WTC11 (cell line): ENCODE measurements around the gene ETV6. TPM values are rescaled to one million over a fixed set of nuclear protein-coding genes. Genes with fewer than 3 reads are reported as not detected.

Source experiments
- ATAC-seq: fragments of 200-7000 bp; cut with Tn5 transposase; 2 replicates; pipeline ENCODE4 v1.10.0; 2021; ENCODE audit warnings: mild to moderate bottlenecking, moderate library complexity
- CTCF ChIA-PET: fragments of 300-600 bp; sonication (Branson Sonifier 250); formaldehyde crosslinking; loops from one replicate; lab custom pipeline; 2021; ENCODE audit warnings: antibody characterized with exemption; lab: Charles Lee
- POLR2A ChIA-PET: fragments of 350-600 bp; sonication (Branson Sonifier 250); formaldehyde crosslinking; loops from one replicate; lab custom pipeline; 2021; ENCODE audit warnings: antibody characterized with exemption; lab: Charles Lee
- DNase-seq: peaks from one replicate; pipeline ENCODE4 v3.0.0; 2021; ENCODE audit warnings: low spot score
- H3K27ac Mint-ChIP-seq: 2 replicates; pipeline ENCODE4 v1.8.0; 2021; ENCODE audit warnings: mixed read lengths
- H3K27me3 Mint-ChIP-seq: 2 replicates; pipeline ENCODE4 v1.8.0; 2021; ENCODE audit warnings: low read depth, mild to moderate bottlenecking, moderate library complexity, mixed read lengths
- H3K36me3 Mint-ChIP-seq: 2 replicates; pipeline ENCODE4 v1.8.0; 2021; ENCODE audit warnings: mixed read lengths
- H3K4me1 Mint-ChIP-seq: 2 replicates; pipeline ENCODE4 v1.8.0; 2022; ENCODE audit warnings: mixed read lengths
- H3K4me3 Mint-ChIP-seq: 2 replicates; pipeline ENCODE4 v1.8.0; 2021; ENCODE audit warnings: mild to moderate bottlenecking, moderate library complexity, mixed read lengths
- H3K9me3 Mint-ChIP-seq: 2 replicates; pipeline ENCODE4 v1.8.0; 2021; ENCODE audit warnings: mixed read lengths
- ATF1 ChIP-seq: sonication (generic); formaldehyde crosslinking; IDR thresholded peaks from 2 replicates; pipeline ENCODE4 v1.8.1; 2023; ENCODE audit warnings: mild to moderate bottlenecking, moderate library complexity, missing genetic modification reagents
- CDX4 ChIP-seq: fragments of 250-450 bp; sonication (Bioruptor Pico); IDR thresholded peaks from 2 replicates; pipeline ENCODE4 v1.9.0; 2021; ENCODE audit warnings: moderate library complexity, mild to moderate bottlenecking, inconsistent platforms, borderline replicate concordance
- E2F4 ChIP-seq: sonication (generic); formaldehyde crosslinking; IDR thresholded peaks from 2 replicates; pipeline ENCODE4 v1.8.1; 2022; ENCODE audit warnings: low read depth, mild to moderate bottlenecking, moderate library complexity, missing genetic modification reagents, borderline replicate concordance
- JUN ChIP-seq: sonication (generic); formaldehyde crosslinking; IDR thresholded peaks from 2 replicates; pipeline ENCODE4 v1.8.0; 2023; ENCODE audit warnings: mild to moderate bottlenecking, missing genetic modification reagents
- MXD4 ChIP-seq: fragments of 250-450 bp; sonication (Bioruptor Pico); IDR thresholded peaks from 2 replicates; pipeline ENCODE4 v1.8.0; 2021; ENCODE audit warnings: mild to moderate bottlenecking, moderate library complexity, borderline replicate concordance
- NFE2L1 ChIP-seq: sonication (generic); formaldehyde crosslinking; IDR thresholded peaks from 2 replicates; pipeline ENCODE4 v1.8.1; 2023; ENCODE audit warnings: missing genetic modification reagents
- NR3C1 ChIP-seq: sonication (generic); formaldehyde crosslinking; conservative IDR thresholded peaks from 2 replicates; pipeline ENCODE4 v1.8.1; 2023; ENCODE audit warnings: low read depth, mild to moderate bottlenecking, missing genetic modification reagents
- RELA ChIP-seq: sonication (generic); formaldehyde crosslinking; IDR thresholded peaks from 2 replicates; pipeline ENCODE4 v1.8.1; 2022; ENCODE audit warnings: missing genetic modification reagents, mild to moderate bottlenecking, borderline replicate concordance
- SMAD3 ChIP-seq: sonication (generic); formaldehyde crosslinking; IDR thresholded peaks from 2 replicates; pipeline ENCODE4 v1.8.0; 2022; ENCODE audit warnings: missing genetic modification reagents, mild to moderate bottlenecking, borderline replicate concordance
- SOX15 ChIP-seq: fragments of 250-450 bp; sonication (Bioruptor Pico); IDR thresholded peaks from 2 replicates; pipeline ENCODE4 v1.9.0; 2021; ENCODE audit warnings: mild to moderate bottlenecking
- TCF7 ChIP-seq: sonication (generic); formaldehyde crosslinking; IDR thresholded peaks from 2 replicates; pipeline ENCODE4 v1.8.0; 2022; ENCODE audit warnings: mild to moderate bottlenecking, low read depth, missing genetic modification reagents, moderate library complexity
- TEAD1 ChIP-seq: sonication (generic); formaldehyde crosslinking; IDR thresholded peaks from 2 replicates; pipeline ENCODE4 v1.8.0; 2022; ENCODE audit warnings: mild to moderate bottlenecking, missing genetic modification reagents
- ZNF121 ChIP-seq: sonication (generic); formaldehyde crosslinking; IDR thresholded peaks from 2 replicates; pipeline ENCODE4 v1.8.0; 2023; ENCODE audit warnings: missing genetic modification reagents
- ZNF671 ChIP-seq: fragments of 250-450 bp; sonication (Bioruptor Pico); IDR thresholded peaks from 2 replicates; pipeline ENCODE4 v1.8.0; 2021; ENCODE audit warnings: mild to moderate bottlenecking
- total RNA-seq: library from RNA; stranded (reverse); gene quantifications from 3 replicates; pipeline ENCODE4 v1.2.3, GENCODE V29; 2021
- TF ChIP-seq, protein P1 (sequence below): sonication (generic); formaldehyde crosslinking; IDR thresholded peaks from 2 replicates; pipeline ENCODE4 v1.8.0; 2022; ENCODE audit warnings: mild to moderate bottlenecking, missing genetic modification reagents
- TF ChIP-seq, protein P2 (sequence below): sonication (generic); formaldehyde crosslinking; IDR thresholded peaks from 2 replicates; pipeline ENCODE4 v1.8.0; 2022; ENCODE audit warnings: mild to moderate bottlenecking, missing genetic modification reagents
- TF ChIP-seq, protein P3 (sequence below): sonication (generic); formaldehyde crosslinking; IDR thresholded peaks from 2 replicates; pipeline ENCODE4 v1.8.0; 2022; ENCODE audit warnings: mild to moderate bottlenecking, missing genetic modification reagents
- TF ChIP-seq, protein P4 (sequence below): sonication (generic); formaldehyde crosslinking; conservative IDR thresholded peaks from 2 replicates; pipeline ENCODE4 v1.8.1; 2023; ENCODE audit warnings: mild to moderate bottlenecking, low read depth, missing genetic modification reagents, moderate library complexity
- TF ChIP-seq, protein P5 (sequence below): sonication (generic); formaldehyde crosslinking; IDR thresholded peaks from 2 replicates; pipeline ENCODE4 v1.8.1; 2023; ENCODE audit warnings: mild to moderate bottlenecking, missing genetic modification reagents

ETV6 gene
- total RNA-seq, 1 experiment from 2014 or later = 23.5 TPM

GRCh38 chr12:11656550-11656949 lies 7.1 kb downstream of the ETV6 start (continued):
- TF ChIP-seq, protein P1, sequence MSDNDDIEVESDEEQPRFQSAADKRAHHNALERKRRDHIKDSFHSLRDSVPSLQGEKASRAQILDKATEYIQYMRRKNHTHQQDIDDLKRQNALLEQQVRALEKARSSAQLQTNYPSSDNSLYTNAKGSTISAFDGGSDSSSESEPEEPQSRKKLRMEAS (CRISPR knock-in tag) = no peak
- TF ChIP-seq SOX15 (CRISPR knock-in tag) = no peak

GRCh38 chr12:11657511-11657910 lies 8.0 kb downstream of the ETV6 start:
- peaks cover 66% of the 10 kb centered on the region for H3K4me1 Mint-ChIP-seq
- no peak overlapping the region for H3K4me3 Mint-ChIP-seq
- DNase-seq = no peak
- 0 out of 2 replicates have a peak, but pooled peaks have one; percentile 14 for ATAC-seq
- ChIA-PET CTCF (interaction anchor here (1.0 kb wide), 1 partner anchor 1048 kb away, joined by 3 read pairs; no protein-coding TSS in a partner anchor), POLR2A (no interaction called here)
- H3K9me3 Mint-ChIP-seq = no peaks in the 10 kb centered on the region
- no peak overlapping the region for H3K27ac Mint-ChIP-seq
- H3K36me3 Mint-ChIP-seq = no peaks in the 10 kb centered on the region
- H3K27me3 Mint-ChIP-seq = no peaks in the 10 kb centered on the region
- TF ChIP-seq JUN (CRISPR knock-in tag) (no peak), SMAD3 (CRISPR knock-in tag) (no peak), RELA (CRISPR knock-in tag) (no peak), TEAD1 (CRISPR knock-in tag) (no peak), ZNF121 (CRISPR knock-in tag) (no peak), MXD4 (CRISPR knock-in tag) (no peak)
- TF ChIP-seq, protein P2, sequence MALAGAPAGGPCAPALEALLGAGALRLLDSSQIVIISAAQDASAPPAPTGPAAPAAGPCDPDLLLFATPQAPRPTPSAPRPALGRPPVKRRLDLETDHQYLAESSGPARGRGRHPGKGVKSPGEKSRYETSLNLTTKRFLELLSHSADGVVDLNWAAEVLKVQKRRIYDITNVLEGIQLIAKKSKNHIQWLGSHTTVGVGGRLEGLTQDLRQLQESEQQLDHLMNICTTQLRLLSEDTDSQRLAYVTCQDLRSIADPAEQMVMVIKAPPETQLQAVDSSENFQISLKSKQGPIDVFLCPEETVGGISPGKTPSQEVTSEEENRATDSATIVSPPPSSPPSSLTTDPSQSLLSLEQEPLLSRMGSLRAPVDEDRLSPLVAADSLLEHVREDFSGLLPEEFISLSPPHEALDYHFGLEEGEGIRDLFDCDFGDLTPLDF (CRISPR knock-in tag) = no peak

- POLR2A ChIA-PET = no interaction called here
- Mint-ChIP-seq H3K36me3 (no peaks in the 10 kb centered on the region), H3K9me3 (no peaks in the 10 kb centered on the region), H3K27ac (no peak overlapping the region), H3K4me1 (peaks cover 61% of the 10 kb centered on the region), H3K27me3 (no peaks in the 10 kb centered on the region), H3K4me3 (no peak overlapping the region)
- CTCF ChIA-PET = interaction anchor here (1.0 kb wide), 1 partner anchor 1046 kb away, joined by 3 read pairs; no protein-coding TSS in a partner anchor
- TF ChIP-seq NFE2L1 (CRISPR knock-in tag) (no peak), ATF1 (CRISPR knock-in tag) (no peak), NR3C1 (CRISPR knock-in tag) (no peak), SMAD3 (CRISPR knock-in tag) (no peak), E2F4 (CRISPR knock-in tag) (no peak), CDX4 (CRISPR knock-in tag) (no peak), ZNF671 (no peak)
- TF ChIP-seq, protein P3, sequence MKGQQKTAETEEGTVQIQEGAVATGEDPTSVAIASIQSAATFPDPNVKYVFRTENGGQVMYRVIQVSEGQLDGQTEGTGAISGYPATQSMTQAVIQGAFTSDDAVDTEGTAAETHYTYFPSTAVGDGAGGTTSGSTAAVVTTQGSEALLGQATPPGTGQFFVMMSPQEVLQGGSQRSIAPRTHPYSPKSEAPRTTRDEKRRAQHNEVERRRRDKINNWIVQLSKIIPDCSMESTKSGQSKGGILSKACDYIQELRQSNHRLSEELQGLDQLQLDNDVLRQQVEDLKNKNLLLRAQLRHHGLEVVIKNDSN = no peak
- ATAC-seq (no peak), DNase-seq (no peak)
These were observed 9.3 kb downstream of the ETV6 start for GRCh38 chr12:11658791-11659190.

DNA sequence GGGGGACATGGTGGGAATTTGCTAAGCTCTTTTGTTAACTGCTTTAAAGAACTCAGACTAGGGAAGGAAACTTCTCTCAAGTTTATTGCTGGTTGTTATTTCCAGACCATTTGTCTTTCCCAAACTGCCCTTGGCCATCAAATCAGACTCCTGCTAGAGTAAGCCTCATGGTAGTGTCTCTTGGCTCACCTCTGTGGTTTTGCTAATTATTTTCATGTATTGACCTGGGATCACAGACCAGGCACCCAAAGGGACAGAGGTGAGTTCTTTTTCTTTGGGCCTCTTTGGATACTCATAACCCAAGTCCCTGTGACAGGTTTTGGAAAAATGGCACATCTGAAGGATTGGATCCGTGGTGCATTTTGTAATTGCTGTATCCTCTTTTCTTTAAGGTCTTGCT lies 11.2 kb downstream of the ETV6 start:
- ATAC-seq = no peak
- no peak overlapping the region for H3K4me3 Mint-ChIP-seq
- CTCF ChIA-PET = no interaction called here
- H3K27me3 Mint-ChIP-seq = no peaks in the 10 kb centered on the region
- no peak overlapping the region for H3K27ac Mint-ChIP-seq
- H3K4me1 Mint-ChIP-seq = peaks cover 59% of the 10 kb centered on the region
- H3K36me3 Mint-ChIP-seq = peaks cover 4% of the 10 kb centered on the region; the same call in 1 of the 2 replicates
- no peak for DNase-seq
- H3K9me3 Mint-ChIP-seq = no peaks in the 10 kb centered on the region
- TF ChIP-seq, protein P4, sequence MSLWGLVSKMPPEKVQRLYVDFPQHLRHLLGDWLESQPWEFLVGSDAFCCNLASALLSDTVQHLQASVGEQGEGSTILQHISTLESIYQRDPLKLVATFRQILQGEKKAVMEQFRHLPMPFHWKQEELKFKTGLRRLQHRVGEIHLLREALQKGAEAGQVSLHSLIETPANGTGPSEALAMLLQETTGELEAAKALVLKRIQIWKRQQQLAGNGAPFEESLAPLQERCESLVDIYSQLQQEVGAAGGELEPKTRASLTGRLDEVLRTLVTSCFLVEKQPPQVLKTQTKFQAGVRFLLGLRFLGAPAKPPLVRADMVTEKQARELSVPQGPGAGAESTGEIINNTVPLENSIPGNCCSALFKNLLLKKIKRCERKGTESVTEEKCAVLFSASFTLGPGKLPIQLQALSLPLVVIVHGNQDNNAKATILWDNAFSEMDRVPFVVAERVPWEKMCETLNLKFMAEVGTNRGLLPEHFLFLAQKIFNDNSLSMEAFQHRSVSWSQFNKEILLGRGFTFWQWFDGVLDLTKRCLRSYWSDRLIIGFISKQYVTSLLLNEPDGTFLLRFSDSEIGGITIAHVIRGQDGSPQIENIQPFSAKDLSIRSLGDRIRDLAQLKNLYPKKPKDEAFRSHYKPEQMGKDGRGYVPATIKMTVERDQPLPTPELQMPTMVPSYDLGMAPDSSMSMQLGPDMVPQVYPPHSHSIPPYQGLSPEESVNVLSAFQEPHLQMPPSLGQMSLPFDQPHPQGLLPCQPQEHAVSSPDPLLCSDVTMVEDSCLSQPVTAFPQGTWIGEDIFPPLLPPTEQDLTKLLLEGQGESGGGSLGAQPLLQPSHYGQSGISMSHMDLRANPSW (CRISPR knock-in tag) = no peak
- no peak for TF ChIP-seq TCF7
- TF ChIP-seq, protein P5, sequence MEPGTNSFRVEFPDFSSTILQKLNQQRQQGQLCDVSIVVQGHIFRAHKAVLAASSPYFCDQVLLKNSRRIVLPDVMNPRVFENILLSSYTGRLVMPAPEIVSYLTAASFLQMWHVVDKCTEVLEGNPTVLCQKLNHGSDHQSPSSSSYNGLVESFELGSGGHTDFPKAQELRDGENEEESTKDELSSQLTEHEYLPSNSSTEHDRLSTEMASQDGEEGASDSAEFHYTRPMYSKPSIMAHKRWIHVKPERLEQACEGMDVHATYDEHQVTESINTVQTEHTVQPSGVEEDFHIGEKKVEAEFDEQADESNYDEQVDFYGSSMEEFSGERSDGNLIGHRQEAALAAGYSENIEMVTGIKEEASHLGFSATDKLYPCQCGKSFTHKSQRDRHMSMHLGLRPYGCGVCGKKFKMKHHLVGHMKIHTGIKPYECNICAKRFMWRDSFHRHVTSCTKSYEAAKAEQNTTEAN (CRISPR knock-in tag) = no peak
- POLR2A ChIA-PET = interaction anchor here (0.7 kb wide), 1 partner anchor 73 kb away, joined by 3 read pairs; no protein-coding TSS in a partner anchor
